NCI-H2081 (cell line): ENCODE measurements around the gene LSM12.

Source experiments
- DNase-seq, 2 experiments: peaks; one replicate each; lab custom pipeline; 2025; lab: John Stamatoyannopoulos, UW

The LSM12 gene

DNA sequence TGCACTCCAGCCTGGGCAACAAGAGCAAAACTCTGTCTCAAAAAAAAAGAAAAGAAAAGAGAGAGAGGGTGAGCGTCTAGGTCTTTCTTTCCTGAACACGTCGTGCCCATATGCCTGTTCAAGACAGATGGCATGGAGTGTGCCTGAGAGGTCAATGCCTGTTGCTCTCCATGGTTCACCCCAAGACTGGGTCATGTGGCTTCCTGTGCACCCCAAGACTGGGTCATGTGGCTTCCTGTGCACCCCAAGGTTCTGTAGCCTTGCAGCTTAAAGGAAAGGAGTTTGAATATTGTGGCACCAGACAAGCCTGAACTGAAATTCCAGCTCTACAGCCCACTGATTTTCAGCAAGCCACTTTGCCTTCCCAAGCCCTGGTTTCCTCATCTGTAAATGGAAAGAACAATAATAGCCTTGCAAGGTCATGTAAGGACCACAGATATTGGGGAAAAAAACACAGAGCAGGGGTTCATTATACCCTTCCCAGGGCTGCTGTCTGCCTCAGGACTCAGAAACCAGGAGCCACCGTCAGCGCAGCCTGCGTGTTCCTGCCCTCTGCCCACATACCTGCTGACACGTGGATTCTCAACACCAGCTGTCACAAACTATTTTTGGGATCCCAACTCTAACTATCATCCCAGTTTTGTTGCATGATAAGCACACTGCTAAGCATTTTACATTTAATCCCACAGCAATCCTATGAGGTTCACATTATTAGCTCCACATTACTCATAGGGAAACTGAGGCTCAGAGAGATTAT, 80.1 kb downstream of the LSM12 start:
- DNase-seq: no peak

DNA sequence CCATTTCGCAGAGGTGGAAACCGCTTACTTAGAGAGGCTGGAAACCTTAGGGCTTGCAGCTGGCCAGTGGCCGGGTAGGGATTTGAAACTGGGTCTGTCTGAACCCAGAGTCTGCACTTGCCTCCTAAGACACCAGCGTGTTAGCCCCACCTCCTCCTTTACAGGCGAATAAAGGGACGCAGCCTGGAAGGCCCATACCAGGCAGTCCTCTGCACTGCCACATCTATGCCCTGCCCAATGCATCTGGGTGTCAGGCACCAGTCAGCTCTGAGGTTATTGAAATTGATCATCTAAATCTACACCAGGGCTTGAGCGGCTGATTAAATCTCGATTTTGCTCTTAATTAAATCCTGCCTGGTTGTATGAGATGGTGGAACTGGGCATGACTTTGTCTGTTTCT, 82.0 kb downstream of the LSM12 start:
- no peak for DNase-seq
